Vagina (tissue), 2 donors: Measurements from ENCODE around the gene PATJ.

Experiments
- POLR2A ChIP-seq, 2 donors: fragments of 450-650 bp; IDR thresholded peaks; one replicate each; pipeline ENCODE4 v1.6.1; 2017; ENCODE audit warnings: antibody characterized with exemption in 2 of 2, mild to moderate bottlenecking in 2 of 2, moderate library complexity in 2 of 2
- POLR2AphosphoS5 ChIP-seq, 2 donors: sonication (generic); formaldehyde crosslinking; IDR thresholded peaks; one replicate each; pipeline ENCODE4 v1.9.0; 2017; ENCODE audit warnings: antibody characterized with exemption in 2 of 2, mild to moderate bottlenecking in 2 of 2, low read depth in 1 of 2; ENCODE audit not compliant: insufficient read depth in 1 of 2
- TF ChIP-seq, protein P1 (sequence below), 3 experiments: fragments of 450-650 bp in 2 of 3; fragments of 200-600 bp in 1 of 3; sonication (generic) in 1 of 3; IDR thresholded peaks; one replicate each; pipeline ENCODE4 v1.5.1; 2017 to 2019; ENCODE audit warnings: antibody characterized with exemption in 3 of 3, mild to moderate bottlenecking in 2 of 3, moderate library complexity in 2 of 3

DNA sequence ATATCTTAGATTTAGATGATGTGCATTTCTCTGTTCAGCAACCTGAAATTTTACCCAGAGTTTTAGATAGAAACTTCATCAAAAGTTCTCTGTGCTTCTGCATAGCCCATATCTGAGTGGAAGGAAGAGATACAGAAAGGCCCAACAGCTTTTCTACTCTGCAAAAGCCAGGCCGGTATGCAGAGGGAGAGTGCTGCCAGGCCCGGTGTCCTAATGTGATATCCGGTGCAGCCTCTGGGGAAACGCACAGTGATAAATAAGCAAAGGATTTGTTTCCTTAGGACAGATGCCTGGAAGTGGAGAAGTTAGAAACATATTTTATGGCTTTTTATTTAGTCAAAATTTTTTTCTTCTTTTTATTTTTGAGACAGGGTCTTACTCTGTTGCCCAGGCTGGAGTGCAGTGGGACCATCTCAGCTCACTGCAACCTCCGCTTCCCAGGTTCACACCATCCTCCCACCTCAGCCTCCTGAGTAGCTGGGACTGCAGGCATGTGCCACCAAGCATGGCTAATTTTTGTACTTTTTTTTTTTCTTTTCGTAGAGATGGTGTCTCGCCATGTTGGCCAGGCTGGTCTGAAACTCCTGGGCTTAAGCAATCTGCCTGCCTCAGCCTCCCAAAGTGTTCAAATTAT is 145.8 kb downstream of the PATJ start:
- TF ChIP-seq, protein P1, sequence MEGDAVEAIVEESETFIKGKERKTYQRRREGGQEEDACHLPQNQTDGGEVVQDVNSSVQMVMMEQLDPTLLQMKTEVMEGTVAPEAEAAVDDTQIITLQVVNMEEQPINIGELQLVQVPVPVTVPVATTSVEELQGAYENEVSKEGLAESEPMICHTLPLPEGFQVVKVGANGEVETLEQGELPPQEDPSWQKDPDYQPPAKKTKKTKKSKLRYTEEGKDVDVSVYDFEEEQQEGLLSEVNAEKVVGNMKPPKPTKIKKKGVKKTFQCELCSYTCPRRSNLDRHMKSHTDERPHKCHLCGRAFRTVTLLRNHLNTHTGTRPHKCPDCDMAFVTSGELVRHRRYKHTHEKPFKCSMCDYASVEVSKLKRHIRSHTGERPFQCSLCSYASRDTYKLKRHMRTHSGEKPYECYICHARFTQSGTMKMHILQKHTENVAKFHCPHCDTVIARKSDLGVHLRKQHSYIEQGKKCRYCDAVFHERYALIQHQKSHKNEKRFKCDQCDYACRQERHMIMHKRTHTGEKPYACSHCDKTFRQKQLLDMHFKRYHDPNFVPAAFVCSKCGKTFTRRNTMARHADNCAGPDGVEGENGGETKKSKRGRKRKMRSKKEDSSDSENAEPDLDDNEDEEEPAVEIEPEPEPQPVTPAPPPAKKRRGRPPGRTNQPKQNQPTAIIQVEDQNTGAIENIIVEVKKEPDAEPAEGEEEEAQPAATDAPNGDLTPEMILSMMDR (IDR thresholded peaks at IDR 0.05), result no peak
- no peak for TF ChIP-seq POLR2A (IDR thresholded peaks at IDR 0.05)
- no peak for TF ChIP-seq POLR2AphosphoS5 (IDR thresholded peaks at IDR 0.05; ENCODE audit: insufficient read depth in 1 of 2, low read depth in 1 of 2)
